DMS153 (cell line): ENCODE results near the gene GPR160.

Experiments used
- DNase-seq: peaks from one replicate; lab custom pipeline; 2025; lab: John Stamatoyannopoulos, UW

The GPR160 gene

GRCh38 chr3:170064108-170064507, 26.3 kb downstream of the GPR160 start:
- DNase-seq, result no peak

DNA sequence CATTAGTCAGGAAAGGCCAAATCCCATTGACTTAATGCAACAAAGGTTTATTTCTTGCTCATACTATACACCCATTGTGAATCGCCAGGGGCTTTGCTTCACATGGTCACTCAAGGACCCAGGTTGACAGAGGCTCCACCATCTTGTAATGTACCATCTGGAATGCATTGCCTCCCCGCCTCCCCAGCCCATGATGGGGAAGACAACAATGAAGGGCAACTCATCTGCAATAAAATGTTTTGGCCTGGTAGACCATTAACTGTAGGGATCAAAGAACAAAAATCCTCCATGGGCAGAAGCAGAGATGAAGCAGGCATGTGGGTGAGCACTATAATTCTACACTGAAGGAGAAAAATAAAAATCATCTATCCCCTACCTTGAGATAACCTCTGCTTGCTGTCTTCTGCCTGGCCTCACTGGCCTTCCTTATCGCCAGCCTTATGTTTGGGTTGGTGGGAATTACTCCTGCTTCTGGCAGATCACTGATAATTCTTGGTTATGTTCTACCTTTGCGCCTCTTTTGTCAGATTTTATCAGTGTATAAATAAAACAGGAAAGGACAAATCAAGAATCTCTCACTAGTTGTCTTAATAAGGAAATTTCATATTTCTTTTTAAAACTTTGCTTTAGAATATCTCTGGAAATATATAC, 37.8 kb downstream of the GPR160 start:
- DNase-seq, result no peak

GRCh38 chr3:170076715-170077238, 39.0 kb downstream of the GPR160 start:
- DNase-seq, result no peak

DNA sequence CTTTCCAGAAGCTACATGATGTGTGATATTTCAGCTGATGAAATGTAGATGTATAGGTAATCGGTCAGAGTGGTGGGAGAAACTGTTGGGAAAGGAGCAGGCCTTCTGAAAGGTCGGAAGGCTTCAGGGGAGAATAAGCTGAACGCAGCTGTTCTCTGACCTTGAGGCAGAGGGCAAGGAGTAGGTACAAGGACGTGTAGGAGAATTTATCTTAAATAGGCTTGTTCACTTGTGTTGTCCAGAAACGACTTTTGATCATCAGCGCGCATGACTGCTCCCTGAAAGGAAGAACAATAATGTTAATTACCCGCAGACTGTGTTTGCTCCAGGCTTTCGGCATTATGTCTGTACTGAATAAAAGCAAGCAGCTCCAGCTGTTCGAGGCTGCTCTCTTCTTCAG, 39.6 kb downstream of the GPR160 start:
- DNase-seq, result no peak

DNA sequence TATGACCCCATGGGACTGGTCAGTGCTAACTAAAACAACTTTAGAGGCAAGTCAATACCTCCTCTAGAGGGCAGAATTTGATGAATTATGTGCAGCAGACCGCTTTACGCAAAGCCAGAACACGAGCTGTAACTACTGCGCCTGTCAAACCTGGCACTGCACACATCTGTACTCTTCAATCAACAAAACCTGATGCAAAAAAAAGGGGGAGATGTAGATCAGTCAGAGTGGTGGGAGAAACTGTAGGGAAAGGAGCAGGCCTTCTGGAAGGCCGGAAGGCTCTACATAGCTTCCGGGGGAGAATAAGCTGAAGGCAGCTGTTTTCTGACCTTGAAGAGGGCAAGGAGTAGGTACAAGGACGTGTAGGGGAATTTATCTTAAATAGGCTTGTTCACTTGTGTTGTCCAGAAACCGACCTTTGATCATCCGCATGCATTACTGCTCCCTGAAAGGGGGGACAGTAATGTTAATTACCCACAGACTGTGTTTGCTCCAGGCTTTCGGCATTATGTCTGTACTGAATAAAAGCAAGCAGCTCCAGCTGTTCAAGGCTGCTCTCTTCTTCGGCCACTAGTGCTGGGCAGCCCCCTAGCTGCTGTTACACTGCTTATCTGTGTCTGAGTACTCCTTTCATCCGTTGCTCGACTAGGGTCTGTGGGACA, 41.0 kb downstream of the GPR160 start:
- no peak for DNase-seq

- DNase-seq, result no peak
Measured at GRCh38 chr3:170079536-170080165, 41.9 kb downstream of the GPR160 start.

DNA sequence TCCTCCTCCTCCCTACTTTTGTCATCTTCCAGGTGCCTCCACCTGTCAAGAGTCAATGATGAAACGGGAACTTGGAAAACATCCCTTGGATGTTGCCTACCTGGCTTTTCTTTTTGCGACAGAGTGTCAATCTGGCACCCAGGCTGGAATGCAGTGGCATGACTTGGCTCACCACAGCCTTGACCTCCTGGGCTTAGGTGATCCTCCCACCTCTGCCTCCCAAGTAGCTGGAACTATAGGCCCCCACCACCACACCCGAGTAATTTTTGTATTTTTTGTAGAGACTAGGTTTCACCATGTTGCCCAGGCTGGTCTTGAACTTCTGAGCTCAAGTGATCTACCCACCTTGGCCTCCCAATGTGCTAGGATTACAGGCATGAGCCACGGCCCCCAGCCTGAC, 42.8 kb downstream of the GPR160 start:
- no peak for DNase-seq

DNA sequence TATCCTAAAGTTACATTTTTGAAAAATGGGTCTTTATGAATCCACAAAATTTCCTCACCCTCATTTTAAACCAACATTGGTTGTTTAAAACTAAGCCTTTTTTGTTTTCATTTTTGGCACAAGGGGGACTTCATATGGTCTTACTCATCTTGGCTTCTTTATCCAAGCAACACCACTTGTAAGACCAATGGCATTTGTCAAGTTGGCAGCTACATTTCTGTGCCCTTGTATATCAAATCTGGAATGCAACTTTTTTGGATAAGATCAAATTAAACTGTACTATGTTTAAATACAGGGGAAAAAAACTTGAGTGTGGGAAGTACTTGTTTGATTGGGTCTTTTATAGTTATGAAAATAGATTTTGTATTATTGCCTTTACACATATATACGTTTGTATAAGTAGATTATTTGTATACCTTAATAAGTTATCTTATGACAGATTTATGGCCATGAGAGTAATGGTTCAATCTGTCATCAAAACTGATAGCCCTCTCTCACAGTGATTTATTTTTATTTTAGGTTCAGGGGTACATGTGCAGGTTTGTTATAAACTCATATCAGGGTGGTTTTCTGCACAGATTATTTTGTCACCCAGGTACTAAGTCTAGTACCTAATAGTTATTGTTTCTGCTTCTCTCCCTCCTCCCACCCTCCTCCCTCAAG, 43.4 kb downstream of the GPR160 start:
- DNase-seq, result no peak

DNA sequence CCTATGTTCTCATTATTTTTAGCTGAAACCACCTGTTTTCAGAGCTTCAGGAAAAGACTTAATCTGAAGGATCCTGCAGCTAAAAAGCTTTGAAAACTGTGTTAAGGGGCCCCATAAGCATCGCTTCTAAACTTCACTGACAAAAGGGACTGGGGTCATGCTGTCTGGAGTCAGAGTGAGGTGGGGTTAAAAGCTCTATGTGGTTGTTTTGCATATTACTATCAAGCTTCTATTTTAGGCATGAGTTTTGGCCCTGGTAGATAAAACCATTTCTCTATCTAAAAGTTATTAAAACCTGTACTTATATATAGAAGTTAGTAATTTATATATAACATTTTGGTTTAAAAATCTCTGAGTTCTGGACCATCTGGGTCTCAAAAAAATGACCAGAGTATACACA, 45.5 kb downstream of the GPR160 start:
- DNase-seq, result no peak

GRCh38 chr3:170085396-170085795, 47.6 kb downstream of the GPR160 start:
- DNase-seq, result no peak

DNA sequence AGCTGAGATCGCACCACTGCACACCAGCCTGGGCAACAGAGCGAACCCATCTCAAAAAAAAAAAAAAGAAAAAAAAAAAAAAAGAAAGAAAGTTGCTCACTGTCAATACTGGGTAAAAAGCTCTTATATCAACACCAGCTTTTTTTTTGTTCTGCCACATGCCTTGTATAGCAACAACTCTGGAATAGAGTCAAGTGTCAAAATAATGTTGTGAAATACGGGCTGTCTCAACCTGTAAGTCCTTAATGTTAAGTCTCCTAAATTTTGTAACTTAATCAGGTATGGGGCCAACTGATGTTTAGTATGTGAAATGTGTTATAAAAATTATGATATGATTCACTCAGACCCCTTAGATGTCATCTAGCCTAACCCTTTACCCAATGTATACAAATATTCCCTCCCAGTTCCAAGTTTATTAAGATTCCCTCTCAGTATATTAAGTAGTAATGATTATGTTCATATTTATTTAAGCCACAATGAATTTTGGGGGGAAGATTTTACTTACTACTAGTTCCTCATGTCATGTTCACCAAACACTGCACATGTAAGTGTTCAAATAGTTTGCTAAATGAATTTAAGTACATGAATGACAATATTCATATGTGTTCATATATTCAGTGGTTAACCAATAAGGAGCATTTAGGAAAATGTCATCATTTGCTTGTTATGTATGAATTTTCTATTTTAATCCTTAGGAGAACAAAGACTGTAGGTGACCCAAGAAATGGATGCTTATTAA, 52.2 kb downstream of the GPR160 start:
- no peak for DNase-seq

DNA sequence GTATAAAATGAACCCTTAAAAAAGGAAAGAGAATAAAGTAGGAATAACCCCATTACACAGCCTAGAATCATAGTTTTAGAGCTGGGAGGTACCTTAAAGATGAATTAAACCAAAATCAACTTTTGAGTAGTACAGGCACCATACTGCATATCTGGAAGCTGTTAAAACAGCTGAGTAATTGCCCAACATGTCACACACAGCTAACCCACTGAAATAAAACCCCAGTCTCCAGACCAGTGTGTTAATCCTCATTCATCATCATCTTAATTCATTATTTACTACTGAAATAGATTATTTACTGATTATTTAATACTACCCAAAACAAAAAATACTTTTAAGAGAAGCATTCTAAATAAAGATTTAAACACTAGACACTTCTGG, 52.8 kb downstream of the GPR160 start:
- DNase-seq, result no peak

- DNase-seq, result no peak
Measured at GRCh38 chr3:170092907-170093306, 55.1 kb downstream of the GPR160 start.

DNA sequence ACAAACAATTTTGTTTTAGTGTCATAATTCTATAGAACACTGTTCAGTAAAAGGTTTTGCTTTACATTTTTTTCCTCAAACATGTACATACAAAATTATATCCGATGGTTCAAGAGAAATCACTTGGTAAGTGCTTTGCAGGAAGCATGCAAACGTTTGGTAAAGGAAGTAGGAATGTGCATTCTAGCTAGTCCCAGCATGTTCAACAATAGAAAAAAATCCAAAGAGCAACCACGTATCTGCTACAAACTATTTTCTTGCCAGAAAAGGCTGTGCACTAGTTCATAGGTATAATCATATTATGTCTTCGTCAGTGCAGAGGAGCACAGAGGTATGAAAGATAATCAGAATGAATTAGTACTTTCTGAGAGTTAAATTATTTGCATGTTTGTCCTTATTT, 58.0 kb downstream of the GPR160 start:
- DNase-seq, result no peak

DNA sequence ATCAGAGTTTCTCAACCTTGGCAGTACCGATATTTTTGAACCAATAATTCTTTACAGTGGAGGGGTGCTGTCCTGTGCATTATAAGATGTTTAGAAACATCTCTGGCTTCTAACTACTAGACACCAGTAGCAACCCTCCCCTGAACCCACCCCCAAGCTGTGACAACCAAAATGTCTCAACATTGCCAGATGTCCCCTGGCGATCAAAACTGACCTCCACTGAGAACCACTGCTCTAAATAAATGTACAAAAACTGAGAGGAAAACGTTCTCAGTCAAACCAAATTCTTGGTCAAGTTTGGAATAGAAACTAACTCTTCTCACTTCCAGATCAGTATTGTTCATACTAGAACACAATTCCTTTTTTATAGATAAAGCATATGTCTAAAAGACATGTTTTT, 58.5 kb downstream of the GPR160 start:
- no peak for DNase-seq

GRCh38 chr3:170098753-170099152, 61.0 kb downstream of the GPR160 start:
- DNase-seq, result no peak

GRCh38 chr3:170100944-170101343, 63.1 kb downstream of the GPR160 start:
- DNase-seq, result no peak

DNA sequence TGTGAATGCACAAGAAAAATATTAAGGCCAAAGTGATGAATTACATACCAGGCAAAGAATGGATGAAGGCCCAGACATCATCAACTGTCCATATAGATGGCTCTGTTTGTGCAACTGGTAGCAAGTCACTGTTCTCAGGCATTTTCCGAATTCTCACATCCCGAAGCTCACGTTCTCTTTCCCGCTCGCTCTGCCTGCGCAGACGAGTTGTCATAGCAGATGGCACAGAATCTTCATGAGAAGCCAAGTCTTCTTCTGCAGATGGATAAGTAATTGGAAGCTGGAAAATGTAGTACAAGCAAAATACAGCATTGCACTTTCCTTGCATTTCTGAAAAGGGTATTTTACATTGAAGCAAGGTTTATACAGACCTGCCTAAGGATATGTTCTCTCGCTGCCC, 64.6 kb downstream of the GPR160 start:
- DNase-seq, result no peak

DNA sequence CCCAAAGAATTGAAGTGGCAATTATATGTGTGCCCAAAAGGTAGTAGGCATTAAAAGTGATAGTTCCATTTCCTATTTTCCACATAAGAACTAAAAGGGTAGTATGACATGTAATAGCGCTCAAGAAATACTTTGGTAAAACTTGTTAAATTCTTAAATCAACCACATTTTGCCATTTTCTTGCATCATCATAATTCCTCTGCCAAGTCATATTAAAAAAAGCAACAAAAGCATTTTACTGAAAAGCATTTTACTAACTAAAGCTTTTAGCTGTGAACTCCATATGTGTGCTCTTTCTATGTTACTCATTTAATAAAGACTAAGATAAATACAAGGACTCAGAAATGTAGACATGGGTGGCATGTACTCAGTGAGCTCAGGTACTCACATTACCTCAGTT, 70.1 kb downstream of the GPR160 start:
- no peak for DNase-seq

DNA sequence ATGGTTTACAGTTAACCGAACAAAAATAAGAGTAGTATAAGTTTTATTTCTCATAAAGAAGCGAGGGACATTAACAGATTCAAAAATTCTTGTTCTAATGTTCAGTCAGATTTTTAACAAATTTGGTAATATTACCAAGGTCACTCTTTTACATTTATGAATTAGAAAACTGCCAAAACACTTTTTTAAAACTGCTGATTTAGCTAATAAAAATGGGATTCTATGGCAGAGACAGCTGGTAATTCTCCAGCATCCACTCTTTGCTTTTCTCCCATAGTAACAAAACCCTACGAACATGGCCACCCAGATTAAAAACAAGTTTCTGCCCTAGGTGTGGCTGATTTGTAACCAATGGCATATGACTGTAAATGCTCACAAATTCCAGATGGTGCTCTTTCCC, 71.2 kb downstream of the GPR160 start:
- no peak for DNase-seq

DNA sequence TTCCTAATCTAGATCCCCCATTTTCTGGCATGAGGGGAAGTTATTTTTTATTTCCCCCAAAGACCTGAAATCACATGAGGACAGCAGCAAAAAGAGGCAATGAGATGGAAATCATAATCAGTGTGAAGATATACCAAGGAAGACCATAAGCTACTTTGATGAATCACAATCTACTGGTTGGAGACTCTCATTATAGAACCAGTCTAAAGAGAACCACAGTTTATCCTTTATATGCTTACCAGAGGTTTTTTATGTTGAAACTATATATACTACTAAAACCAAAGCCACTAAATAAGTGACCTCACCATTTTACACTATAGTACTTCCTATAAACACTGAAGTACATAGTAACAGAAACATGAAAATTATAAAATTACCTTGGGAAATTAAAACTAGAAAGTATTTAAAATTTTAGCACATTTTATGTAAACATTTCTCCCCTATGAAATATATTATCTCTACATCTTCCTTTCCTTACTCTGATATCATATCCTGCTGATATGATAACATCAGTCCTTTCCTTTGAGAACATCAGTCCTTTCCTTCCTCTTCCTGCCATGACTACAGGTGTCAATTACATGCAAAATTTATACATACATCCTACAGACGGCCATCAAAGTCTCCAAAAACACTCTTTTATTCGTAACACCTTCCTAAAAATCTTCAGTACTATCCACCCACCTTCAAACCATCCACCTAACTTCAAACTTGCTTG, 71.9 kb downstream of the GPR160 start:
- DNase-seq, result no peak
